Stimulated activated CD8-positive, alpha-beta memory T cell treated with anti-CD3 and anti-CD28 coated beads, Interleukin-7, amount 100 ng/mL, for 48 hours (primary cell): ENCODE results near the gene NPLOC4.
"Not testable (repeated sequence)": the region's sequence is repeated elsewhere in the genome, so short reads cannot be mapped to it uniquely, and the experiment has no call there.

Experiments used
- DNase-seq, 2 donors: peaks; one replicate each; pipeline ENCODE4 v3.0.0-alpha.2; 2020; ENCODE audit warnings: low read depth in 1 of 2; ENCODE audit errors: extremely low read depth in 1 of 2

The NPLOC4 gene

DNA sequence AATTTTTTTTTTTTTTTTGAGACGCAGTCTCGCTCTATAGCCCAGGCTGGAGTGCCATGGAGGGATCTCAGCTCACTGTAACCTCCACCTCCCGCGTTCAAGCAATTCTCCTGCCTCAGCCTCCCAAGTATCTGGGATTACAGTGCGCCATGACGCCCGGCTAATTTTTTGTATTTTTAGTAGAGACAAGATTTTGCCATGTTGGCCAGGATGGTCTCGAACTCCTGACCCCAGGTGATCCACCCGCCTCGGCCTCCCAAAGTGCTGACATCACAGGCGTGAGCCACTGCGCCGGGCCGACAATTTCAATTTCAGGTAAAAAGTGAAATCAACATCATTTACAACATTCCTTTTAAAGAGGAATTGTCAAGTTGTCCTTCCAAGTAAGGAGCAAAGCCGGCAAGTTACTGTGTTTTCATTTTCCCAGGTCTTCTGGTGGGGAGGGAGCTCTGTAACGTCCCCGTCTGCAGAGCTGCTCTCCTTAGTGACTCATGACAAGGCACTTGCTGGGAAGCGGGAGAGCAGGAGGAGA is 873 bp downstream of the NPLOC4 start:
- DNase-seq: no peak

DNA sequence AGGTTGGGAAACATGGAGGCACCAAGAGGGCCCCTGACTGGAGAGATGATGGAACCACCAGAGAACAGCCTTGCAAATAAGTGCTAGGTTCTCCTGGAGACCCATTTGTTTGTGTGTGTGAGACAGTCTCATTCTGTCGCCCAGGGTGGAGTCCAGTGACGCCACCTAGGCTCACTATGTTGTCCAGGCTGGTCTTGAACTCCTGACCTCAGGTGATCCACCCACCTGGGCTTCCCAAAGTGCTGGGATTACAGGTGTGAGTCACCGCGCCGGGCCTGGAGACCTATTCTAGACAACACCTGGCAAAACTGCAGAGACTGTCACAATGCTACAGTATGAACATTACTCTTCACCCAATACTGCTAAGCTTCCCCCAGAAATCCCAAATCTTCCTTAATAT is 1.5 kb downstream of the NPLOC4 start:
- DNase-seq: no peak

DNA sequence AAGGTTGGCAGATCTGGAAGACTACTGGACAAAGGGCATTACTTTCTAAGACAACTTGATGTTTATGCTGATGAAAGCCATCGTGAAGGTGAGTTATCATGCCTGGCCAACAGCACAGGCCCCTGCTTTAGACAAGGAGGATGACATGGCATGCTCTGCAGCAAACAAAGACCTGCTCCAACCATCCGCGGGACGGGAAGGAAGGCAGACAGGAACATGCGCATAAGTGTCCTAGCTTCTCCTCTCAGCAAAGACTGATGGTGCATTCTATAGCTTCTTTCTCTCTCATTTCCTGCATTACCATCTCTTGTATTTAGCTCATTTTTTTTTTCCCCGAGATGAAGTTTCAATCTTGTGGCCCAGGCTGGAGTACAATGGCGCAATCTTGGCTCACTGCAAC is 5.4 kb downstream of the NPLOC4 start:
- no peak for DNase-seq

DNA sequence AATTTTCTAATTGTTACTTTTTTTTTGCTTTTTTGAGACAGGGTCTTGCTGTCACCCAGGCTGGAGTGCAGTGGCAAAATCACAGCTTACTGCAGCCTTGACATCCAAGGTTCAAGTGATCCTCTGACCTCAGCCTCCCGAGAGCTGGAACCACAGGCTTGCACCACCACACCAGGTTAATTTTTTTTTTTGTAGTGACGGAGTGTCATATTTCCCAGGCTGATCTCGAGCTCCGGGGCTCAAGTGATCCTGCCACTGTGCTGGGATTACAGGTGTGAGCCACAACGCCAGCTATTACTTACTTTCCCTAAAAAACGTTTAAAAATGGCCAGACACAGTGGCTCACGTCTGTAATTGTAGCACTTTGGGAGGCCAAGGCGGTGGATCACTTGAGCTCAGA is 6.6 kb downstream of the NPLOC4 start:
- DNase-seq: no peak

DNA sequence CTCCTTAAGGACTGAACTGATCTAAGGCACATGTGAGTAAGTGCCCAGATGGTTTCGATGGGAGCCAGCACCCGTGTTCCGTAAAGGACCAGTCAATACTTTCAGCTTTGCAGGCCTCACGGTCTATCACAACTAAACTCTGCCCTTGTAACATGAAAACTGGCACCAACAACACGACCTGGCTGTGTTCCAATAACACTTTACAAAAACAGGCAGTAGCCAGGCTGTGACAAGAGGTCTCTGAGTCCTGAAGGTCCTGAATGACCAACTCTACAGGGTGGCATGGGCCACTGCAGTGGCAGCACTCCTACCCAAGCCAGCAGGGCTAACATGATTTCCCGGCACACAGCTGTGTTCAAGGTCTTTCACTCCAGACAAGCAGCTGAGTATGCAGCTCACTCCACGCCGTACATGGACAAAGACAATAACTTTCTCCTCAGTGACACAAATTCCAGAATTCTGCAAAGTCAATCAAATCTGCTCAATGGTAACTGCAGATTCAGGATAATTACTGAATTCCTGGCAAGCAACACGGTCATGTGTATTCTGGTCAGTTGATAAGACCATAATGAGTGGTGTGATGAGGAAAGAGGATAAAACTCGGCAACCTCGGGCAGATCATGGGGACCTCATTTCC is 15.3 kb downstream of the NPLOC4 start:
- no peak for DNase-seq

DNA sequence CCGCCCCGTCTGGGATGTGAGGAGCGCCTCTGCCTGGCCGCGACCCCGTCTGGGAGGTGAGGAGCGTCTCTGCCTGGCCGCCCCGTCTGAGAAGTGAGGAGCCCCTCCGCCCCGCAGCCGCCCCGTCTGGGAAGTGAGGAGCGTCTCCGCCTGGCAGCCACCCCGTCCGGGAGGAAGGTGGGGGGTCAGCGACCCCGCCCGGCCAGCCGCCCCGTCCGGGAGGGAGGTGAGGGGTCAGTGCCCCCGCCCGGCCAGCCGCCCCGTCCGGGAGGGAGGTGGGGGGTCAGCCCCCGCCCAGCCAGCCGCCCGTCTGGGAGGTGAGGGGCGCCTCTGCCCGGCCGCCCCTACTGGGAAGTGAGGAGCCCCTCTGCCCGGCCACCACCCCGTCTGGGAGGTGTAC is 18.6 kb downstream of the NPLOC4 start:
- DNase-seq: not testable (repeated sequence)

DNA sequence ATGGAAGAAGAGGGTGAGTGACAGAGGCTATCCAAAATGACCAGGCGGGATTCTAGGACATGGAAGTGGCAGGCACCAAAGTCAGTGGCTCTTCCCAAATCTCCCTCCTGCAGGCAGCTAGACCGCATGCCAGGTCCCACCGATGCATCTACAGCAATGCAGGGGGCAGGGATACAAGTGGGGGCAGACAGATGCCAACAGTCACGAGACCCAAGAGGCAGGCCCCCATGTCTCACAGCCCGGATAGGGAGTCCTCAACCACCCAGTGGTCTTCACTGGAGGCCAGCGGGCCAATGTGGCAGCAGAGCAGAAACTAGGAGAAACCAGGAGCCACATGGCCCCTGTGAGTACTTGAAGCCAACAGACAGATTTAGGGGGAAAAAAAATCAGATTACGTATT is 20.0 kb downstream of the NPLOC4 start:
- DNase-seq: no peak

DNA sequence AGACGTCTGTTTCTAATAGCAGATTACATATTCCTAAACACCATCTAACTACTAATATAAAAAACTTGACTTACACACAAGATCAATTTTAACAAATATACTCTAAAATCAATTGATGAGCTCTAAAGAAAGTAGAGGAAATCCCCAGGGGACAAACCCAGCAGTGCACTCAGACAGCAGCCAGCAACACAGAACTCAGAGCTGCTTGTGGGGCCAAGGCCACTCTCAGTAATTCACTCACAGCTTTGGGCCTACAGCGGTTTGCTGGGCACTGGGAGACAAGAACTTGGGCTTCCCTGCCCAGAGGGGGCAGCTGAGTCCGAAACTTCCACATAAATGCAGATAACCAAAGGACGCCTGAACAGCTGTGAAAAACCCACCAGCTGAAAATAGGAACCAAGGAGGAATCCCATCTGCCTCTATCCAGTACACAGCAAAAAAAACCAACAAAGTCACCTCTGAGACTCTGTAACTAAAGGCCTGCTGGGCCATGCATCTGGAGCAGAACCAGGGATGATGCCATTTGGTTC is 21.4 kb downstream of the NPLOC4 start:
- no peak for DNase-seq

DNA sequence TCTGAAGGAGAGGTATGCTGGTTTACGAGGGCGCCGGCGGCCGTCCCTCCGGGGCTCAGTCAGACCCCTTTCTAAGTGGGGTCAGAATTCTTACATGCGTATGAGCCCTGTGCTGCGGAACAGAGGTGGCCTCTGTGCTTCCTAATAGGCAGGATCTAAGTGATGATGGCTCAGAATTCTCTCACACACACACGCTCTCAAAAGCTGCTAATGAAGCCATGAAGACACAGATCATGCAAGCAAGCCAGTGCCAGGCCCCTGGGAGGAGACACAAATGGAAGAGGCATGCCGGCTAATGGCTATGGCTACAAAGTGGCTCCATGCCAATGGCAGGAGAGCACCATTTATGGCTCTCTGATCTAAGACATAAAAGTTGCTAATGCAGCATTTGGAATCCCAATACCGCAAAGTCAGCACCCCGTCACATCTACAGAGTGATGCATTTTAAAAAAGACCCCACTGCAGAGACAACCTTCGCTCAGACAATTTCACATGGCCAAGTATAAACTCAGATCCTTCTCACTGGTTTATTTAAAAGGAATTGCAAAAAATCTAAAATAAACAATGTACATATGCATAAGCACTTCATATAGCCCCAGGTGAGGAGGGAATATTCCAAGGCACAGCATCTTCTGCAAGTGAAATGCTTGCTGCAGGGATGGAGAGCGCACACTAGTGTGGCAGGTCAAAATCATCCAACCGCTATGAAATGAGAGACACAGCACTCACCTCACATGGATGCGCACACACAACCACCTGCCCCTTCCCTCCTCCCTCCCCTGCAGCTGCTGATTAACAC is 24.5 kb downstream of the NPLOC4 start:
- no peak for DNase-seq

DNA sequence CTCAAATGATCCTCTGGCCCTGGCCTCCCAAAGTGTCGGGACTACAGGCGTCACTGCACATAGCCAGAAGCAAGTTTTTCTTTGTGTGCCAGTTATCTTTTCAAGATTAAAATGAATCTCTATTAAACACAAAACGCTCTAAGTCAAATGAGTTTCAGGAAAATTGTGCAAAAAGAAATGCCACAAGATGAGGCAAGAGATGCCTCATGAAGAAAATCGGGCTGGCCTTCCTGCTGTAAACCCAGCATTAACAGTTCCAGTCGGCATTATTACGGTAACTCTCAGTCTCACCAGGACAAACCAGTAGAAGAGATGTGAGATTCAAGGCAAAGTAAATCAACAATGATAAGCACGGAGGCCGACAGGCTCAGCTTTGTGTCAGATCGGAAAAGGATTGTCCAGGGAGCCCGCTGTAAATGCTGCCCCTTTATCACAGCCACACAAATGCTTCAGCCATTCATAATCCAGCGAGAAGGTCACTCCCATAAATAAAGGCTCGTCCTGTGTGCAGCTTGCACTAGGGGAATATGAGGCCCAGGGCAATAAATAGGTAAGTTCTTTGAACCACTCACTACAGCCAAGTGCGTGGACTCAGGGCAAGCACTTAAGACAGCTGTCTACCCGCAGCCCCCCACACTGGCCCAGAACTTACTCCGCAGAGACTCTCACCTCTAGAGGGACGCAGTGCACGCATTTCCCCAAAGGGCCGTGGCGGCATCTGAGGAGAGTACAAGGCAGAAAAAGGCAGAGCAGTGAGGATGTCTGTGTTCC is 27.2 kb downstream of the NPLOC4 start:
- no peak for DNase-seq

DNA sequence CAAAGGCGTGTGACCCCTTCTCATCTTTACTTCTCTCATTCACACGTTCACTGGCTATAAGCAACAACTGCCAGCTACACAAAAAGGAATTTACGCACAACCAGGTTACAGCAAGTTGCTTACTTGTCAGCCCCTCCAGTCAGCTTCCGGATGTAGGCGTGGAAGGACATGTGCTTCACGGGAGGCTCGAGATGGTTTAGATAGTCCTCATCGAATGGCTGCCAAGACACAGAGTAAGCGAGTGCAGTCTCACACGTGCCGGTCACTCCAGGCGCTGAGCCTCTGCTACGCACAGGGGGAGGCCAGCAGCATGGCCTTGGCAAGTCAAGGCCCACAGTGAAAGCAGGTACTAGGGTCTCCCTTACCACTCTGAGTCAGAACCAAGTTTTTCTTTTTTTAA is 28.3 kb downstream of the NPLOC4 start:
- no peak for DNase-seq

DNA sequence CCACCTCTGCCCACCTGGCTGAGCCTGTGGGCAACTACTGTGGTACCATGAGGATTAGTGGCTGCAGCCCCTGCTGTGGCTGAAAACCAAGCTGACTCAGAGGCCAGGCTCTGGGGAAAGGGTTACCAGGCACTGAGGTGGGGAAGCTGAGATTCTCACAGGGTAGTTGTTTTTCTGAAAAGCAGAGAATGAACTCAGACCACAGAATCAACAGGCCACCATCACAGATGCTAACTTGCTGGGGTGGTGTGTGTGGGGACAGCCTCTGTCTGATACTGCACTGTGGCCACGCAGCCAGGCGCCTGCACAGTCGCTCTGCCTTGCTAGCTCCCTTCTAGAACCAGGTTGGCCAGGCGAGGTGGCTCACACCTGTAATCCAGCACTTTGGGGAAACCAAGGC is 28.8 kb downstream of the NPLOC4 start:
- peak in 1 of 2 donors; percentile 52 for DNase-seq

DNA sequence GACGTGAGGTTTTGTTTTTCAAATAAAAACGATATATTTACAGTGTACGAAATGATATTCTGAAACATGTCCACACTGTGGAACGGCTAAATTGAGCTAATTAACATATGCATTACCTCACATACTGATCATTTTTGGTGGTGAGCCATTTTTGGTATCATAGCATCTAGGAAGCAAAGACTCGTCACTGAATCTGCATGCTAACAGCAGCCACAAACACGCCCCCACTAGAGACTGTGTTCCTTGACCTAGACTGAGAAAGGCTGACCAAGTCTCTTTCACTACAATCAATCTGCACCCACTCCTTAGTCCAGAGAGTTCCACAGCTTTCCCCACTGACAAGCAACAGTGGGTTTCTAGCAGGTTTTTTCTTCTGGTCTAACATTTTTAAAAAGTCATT is 29.5 kb downstream of the NPLOC4 start:
- no peak for DNase-seq

DNA sequence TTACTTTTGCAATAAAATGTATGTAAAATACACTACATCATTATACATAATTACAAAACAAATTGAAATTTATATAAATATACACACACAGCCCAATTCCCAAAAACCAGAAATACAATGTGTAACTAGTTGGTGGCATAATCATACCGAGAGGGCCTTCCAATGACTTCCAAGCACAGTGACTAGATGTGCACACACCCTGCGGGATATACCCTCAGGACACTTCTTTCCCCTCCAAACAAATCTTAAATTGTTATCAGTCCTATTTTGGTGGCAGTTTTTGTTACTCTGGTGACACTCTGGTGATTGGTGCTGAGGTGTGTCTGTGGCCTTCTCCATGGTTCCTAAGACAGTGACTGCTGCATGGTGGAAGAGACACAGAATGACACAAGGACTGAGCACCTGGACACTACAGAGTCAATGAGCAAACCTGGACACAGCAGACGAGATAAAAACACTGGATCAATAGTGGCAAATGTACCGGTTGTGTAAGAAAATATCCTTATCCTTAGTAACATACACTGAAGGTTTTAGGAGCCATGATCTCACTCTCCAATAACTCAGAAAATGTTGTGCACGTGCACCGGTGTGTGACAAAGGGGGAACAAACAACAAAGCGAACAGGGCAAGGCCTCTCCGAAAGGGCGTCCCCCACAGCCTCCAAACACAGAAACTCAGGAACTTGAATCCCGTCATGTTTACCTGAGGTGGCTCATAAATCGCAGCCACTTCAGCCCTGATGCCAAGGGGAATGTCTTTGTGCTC is 32.9 kb downstream of the NPLOC4 start:
- no peak for DNase-seq

DNA sequence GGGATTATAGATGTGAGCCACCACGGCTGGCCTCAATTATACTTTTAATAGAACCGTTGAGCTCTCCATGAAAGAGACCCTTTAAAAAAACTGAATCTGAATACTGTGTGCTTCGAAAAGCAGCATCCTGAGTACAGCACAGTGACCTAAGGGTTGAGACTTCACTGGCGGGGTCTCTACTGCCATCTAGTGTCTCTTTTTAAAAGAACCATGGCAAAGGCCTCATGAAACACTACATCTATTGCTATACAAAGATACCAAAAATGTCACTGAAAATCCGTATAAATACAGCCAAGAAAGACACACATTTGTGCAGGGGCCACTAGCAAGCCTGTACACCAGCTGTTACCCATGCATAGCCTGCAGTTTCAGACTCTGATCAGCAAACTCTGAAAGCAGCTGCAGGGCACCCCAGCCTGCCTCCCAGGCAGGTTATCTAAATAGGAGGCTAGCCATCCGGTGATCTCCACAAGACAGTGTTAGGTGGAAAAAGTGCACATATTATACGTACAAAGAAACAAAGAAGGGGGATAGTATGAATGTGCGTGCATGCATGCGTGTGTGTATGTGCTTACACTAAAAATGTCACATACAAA is 35.3 kb downstream of the NPLOC4 start:
- DNase-seq: no peak

DNA sequence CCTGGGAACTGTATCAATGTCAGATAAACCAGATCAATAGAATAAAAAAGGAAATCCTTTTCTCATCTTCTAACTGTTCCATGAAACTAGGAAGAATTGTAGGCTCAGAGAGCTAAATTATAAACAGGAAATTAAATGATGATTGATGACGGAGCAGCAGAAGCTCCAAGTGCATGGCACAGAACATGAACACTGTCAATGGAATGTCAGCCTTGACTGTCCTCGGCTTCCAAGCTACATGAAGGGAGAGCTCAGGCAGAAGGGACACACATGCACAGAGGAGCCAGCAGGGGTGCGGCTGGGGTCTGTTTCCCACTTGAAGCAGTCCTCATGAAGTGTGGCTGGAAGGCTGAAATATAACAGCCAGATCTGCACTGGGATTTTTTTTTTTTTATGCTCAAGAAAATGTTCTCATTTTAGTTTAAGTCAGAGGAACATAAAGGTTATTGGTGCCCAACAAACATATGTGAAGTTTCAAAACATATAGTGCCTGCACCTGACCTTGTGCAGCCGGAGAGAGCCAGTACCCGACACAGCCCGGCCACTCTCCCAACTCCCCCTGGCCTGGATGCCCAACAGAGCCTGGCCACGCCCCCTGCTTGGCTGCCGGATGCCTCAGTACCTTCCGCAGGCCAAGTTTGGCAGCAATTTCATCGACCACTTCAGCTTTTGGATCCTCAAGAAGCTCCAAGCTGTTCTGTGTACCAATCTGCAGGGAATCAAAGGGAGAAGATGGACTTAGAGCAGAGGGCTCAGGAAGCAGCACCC is 37.0 kb downstream of the NPLOC4 start:
- DNase-seq: no peak

DNA sequence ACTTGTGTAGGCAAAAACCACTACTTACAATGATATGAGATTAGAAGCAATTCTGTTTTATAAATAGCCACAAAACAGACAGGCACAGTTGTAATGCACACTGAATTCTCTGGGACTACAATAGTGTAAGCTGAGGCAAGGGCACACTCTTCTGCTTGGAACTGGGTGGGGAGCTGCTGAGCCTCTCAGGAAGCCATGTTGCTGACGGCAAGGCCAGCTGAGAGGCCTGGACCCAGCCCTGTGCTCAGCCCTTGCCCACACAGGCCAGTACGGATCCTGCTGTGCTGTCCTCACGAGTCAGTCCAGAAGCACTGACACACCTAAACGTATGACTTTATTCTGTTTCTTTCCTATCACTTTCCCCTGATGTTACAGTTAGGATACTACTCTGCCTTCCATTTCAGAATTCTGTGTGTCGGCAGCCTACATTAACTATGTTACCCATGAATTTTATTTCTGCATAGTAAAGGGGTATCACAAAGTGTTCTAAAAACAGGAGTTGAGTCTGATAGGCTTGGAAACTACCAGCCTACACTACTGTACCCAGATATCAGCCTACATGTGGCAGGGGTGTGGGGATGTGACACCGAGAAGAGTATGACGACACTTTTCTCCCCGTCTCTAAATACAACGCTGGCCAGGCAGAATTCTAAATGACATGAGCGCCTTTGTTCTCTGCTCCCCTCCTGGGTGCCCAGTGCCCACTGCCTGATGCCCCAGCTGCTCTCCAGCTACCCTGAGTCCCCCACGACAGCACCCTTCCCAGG is 43.6 kb downstream of the NPLOC4 start:
- DNase-seq: no peak

DNA sequence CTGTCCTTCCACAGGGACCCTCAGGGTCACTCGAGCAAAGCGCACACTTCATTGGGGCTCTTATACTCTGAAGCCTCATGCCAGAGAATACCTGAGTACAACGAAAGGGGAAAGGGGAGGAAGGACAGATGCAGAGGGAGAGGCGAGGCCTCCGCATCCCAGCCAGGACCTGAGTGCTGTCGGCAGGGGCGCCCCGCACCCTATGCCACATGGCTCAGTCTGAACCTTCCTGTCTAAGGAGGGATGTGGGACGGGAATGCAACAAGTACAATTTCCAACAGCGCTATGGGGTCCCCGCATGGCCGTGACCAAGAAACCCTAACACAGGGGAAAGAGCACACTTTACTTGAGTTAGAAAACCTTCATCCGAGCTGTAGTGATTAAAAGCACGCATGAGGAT is 44.9 kb downstream of the NPLOC4 start:
- DNase-seq: no peak

DNA sequence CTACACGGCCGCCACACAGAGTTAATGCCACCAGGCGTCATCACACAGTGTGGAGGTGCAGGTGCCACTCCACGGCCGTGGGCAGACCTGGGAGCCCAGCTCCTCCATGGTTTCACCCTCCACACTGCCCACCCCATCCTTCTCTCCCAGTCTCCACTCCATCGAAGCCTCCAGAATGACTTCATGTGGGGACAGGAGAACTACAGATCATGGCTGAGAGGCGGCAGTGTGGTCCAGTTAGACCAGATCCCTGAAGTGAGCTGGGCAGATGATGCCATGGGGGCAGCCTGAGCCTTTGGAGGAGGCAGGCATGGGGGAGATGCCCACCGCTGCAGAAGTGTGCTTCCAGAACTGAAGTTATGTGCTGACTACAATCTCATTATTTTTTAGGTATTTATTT is 46.8 kb downstream of the NPLOC4 start:
- DNase-seq: no peak
